ENCODE measurements around the gene PEX16. TPM values are rescaled to one million over a fixed set of nuclear protein-coding genes. Genes with fewer than 3 reads are reported as not detected.

The PEX16 gene
- total RNA-seq (10 to 100 TPM; 14.3 to 17.7 (median 15.9) TPM), polyA plus RNA-seq (16.7 TPM)
- long read RNA-seq, donor 1, transcript PEX16-202 (11 exons, 1,335 nt), result major isoform, 14 of 22 reads
- long read RNA-seq, donor 1, partial matches to known transcripts, result 0 of 22 reads
- long read RNA-seq, donor 1, other reads (novel, unspliced or antisense), result 8 of 22 reads
- long read RNA-seq, donor 2, transcript PEX16-202 (11 exons, 1,335 nt), result major isoform, 8 of 12 reads
- long read RNA-seq, donor 2, partial matches to known transcripts, result 1 of 12 reads
- long read RNA-seq, donor 2, other reads (novel, unspliced or antisense), result 3 of 12 reads
- long read RNA-seq, donor 3, transcript PEX16-202 (11 exons, 1,335 nt), result major isoform, 49 of 80 reads
- long read RNA-seq, donor 3, partial matches to known transcripts, result 4 of 80 reads
- long read RNA-seq, donor 3, other reads (novel, unspliced or antisense), result 27 of 80 reads
- long read RNA-seq, donor 4, transcript PEX16-202 (11 exons, 1,335 nt), result major isoform, 10 of 16 reads
- long read RNA-seq, donor 4, partial matches to known transcripts, result 2 of 16 reads
- long read RNA-seq, donor 4, other reads (novel, unspliced or antisense), result 3 of 16 reads

DNA sequence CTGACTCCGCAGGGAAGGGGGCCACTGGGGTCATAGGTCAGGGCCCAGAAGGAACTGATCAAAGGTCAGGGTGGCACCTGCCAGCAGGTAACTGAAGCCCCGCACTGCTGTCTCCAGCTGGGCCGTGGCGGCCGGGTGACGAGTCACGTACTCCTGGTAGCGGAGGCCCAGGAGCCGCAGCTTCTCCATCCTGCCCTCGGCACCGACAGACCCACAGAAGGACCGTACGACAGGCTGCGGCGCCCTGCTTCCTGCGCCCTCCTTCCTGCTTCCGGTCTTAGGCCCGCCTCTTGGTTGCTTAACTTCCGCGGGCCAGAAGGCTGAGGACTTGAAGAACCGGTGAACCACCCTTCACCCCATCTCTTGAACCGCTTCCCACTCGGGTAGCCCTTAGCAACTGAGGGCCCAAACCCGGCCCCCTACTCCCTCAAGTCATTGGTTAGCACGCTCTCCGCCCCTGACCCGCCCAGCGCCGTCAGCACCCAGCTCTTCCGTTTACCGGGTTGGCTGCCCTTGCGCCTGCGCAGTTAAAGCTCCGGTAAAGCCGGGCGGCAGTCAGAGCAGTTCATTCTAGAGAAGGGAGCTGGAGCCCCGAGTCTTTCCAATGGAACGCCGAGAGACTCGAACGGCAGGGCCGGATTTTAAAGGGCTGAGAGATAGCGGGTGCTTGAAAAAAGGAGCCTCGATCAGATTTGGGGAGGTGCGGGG, at the start of gene PEX16:
Gene PEX16 (minus strand): TSS at position 255 of the 708 bp plus-strand sequence. CDS start 66 bp downstream, at position 189.
- peak; percentile 99 for DNase-seq
- peak; percentile 95 to 96 for ATAC-seq
- Histone ChIP-seq H3K4me3 (ENCODE audit: low read length) (peak within 1 kb of the TSS; percentile 95), H3K27ac (ENCODE audit: low read length) (peak within 1 kb of the TSS; percentile 88), H3K9me3 (ENCODE audit: control insufficient read depth, low read length) (no peaks in the 10 kb centered on the region), H3K27me3 (ENCODE audit: control insufficient read depth, insufficient read depth) (no peaks in the 10 kb centered on the region), H3K4me1 (ENCODE audit: control insufficient read depth, insufficient read depth, low read length) (no peaks in the 10 kb centered on the region)
- intact Hi-C loops (cut with DNase I), result no loop called here
- WGBS, result under 1% methylated on average over 45 of the region's 45 CpGs

DNA sequence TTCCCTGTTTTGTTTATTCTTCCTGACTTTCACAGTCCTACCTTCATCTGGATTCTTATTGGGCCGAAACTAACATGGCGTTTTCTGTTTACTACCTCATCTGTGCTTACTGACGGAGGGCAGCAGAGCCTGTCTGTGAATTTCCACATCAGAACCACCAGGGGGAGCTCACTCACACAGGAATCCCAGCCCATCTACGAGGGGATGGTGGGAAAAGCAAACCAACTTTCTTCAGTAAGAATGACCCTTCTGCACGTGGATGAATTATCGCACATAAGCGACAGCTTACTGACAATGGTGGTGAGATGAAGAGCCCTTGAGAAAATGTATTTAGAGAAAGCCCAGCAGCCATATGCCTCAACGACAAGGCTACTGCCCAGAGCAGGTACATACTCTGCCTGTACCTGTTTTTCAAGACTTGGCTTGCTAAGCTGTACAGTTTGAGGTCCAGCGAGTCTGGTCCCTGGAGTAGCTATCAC, 47.3 kb upstream of the PEX16 start:
- intact Hi-C loops (cut with DNase I), result loop anchor here in 3 of 4 donors (5.0 to 10.0 kb wide), 2 partner anchors 42 to 340 kb away; no protein-coding TSS in a partner anchor
- Histone ChIP-seq H3K9me3 (ENCODE audit: control insufficient read depth, low read length) (no peaks in the 10 kb centered on the region), H3K4me3 (ENCODE audit: low read length) (no peak overlapping the region), H3K27ac (ENCODE audit: low read length) (no peak overlapping the region), H3K27me3 (ENCODE audit: control insufficient read depth, insufficient read depth) (no peaks in the 10 kb centered on the region), H3K4me1 (ENCODE audit: control insufficient read depth, insufficient read depth, low read length) (no peaks in the 10 kb centered on the region)
- DNase-seq, result peak; percentile 37 to 67 (median 65)
- peak; percentile 85 to 89 for ATAC-seq
- WGBS, result 19% methylated on average over 9 of the region's 9 CpGs

DNA sequence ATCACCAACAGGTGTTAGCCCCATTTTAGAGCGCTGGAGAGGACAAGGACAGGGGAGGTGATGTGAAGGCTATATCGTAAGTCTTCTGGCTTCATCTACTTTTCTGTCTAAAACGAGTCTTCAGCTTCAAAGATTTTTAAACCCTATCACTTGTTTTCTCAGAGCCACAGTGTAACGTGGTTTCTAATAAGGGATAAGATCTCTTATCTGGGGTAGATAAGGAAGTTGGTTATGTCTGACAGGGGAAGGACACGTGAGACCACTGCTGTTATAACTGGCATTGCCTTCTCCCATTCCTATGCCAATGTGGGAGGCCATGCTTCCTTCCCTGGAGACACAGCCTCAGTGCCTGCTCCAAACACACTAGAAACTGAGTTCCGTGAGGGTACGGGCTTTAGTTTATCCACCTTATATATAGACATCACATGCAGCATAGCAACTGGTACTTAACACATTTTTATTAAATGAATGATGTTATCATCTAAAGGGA, 44.1 kb upstream of the PEX16 start:
- H3K4me1 ChIP-seq (ENCODE audit: control insufficient read depth, insufficient read depth, low read length), result no peaks in the 10 kb centered on the region
- intact Hi-C loops (cut with DNase I), result loop anchor here in 2 of 4 donors (5.0 to 10.0 kb wide), 2 partner anchors 46 to 343 kb away; no protein-coding TSS in a partner anchor
- no peak overlapping the region for H3K4me3 ChIP-seq (ENCODE audit: low read length)
- DNase-seq (no peak), ATAC-seq (no peak)
- no peaks in the 10 kb centered on the region for H3K27me3 ChIP-seq (ENCODE audit: control insufficient read depth, insufficient read depth)
- H3K27ac ChIP-seq (ENCODE audit: low read length), result no peak overlapping the region
- WGBS, result 60% methylated on average over 7 of the region's 7 CpGs
- no peaks in the 10 kb centered on the region for H3K9me3 ChIP-seq (ENCODE audit: control insufficient read depth, low read length)

DNA sequence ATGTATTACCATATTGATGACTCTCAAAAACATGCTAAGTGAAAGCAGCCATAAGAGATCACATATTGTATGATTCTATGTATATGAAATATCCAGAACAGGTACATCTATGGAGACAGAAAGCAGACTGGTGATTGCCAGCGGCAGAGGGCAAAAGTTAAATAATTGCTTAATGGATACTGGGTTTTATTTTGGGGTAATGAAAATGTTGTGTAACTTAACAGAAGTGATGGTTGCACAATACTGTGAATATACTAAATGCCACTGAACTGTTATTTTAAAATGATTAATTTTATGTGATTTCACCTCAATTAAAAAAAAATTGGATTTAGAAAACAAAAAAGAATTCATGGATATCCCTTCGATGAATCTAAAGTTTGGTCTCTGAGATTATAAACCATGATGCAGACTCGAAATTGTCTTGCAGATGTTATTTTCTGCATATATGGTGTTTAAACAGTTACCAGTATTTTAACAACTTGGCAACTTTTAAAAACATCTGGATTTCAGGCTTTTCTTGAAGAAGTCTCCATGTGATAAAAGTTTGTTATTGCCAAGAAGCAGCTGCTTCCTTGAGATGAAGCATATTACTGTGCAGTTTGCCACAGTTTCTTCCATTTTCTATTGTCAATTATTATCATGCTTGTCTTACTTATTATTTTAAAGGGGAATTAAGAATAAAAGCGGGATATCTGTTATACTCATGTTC, 42.9 kb upstream of the PEX16 start:
- ATAC-seq (no peak), DNase-seq (no peak)
- Histone ChIP-seq H3K4me3 (ENCODE audit: low read length) (no peak overlapping the region), H3K27ac (ENCODE audit: low read length) (no peak overlapping the region), H3K4me1 (ENCODE audit: control insufficient read depth, insufficient read depth, low read length) (no peaks in the 10 kb centered on the region), H3K9me3 (ENCODE audit: control insufficient read depth, low read length) (no peaks in the 10 kb centered on the region), H3K27me3 (ENCODE audit: control insufficient read depth, insufficient read depth) (no peaks in the 10 kb centered on the region)
- WGBS, result 59% methylated on average over 4 of the region's 4 CpGs
- intact Hi-C loops (cut with DNase I), result loop anchor here in 2 of 4 donors (5.0 to 10.0 kb wide), 2 partner anchors 47 to 344 kb away; no protein-coding TSS in a partner anchor

DNA sequence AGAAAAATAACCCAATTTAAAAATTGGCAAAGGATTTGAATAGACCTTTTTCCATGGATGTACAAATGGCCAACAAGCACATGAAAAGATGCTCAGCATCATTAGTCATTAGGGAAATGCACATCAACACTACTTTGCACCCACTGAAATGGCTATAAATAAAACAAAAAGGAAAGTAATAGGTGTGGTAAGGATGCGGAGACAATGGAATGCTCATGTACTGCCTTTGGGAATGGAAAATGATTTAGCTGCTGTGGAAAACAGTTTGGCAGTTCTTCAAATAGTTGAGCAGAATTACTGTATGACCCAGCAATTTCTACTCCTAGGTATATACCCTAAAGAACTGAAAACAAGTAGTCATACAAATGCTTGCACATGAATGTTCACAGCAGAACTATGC, 42.2 kb upstream of the PEX16 start:
- no peak for DNase-seq
- Histone ChIP-seq H3K27ac (ENCODE audit: low read length) (no peak overlapping the region), H3K27me3 (ENCODE audit: control insufficient read depth, insufficient read depth) (no peaks in the 10 kb centered on the region), H3K4me1 (ENCODE audit: control insufficient read depth, insufficient read depth, low read length) (no peaks in the 10 kb centered on the region), H3K9me3 (ENCODE audit: control insufficient read depth, low read length) (no peaks in the 10 kb centered on the region), H3K4me3 (ENCODE audit: low read length) (no peak overlapping the region)
- 71% methylated on average over 1 of the region's 1 CpG for WGBS
- ATAC-seq, result peak in 1 of 2 donors; percentile 32
- intact Hi-C loops (cut with DNase I), result loop anchor here in 2 of 4 donors (5.0 to 10.0 kb wide), 2 partner anchors 47 to 345 kb away; no protein-coding TSS in a partner anchor

DNA sequence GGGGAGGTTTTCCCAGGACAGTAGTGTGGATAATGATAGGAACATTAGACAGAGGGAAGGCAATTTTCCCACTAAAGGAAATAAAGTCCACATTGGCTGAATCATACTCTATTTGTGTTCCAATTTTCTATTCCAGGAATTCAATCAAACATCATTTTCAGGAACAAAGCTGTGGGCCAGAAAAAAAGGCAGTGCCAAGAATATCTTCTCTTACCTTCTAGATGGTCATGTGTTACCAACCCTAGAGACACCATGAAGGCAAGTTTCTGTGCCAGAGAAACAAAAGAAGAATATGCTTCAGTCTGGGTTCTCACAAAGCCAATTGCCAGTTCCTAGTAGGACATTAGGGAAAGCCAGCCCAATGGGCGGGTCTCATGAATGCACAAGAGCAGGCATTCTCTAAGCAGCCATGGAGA, 32.3 kb upstream of the PEX16 start:
- DNase-seq (peak in 1 of 3 donors; percentile 40), ATAC-seq (no peak)
- intact Hi-C loops (cut with DNase I), result no loop called here
- Histone ChIP-seq H3K9me3 (ENCODE audit: control insufficient read depth, low read length) (no peaks in the 10 kb centered on the region), H3K27ac (ENCODE audit: low read length) (no peak overlapping the region), H3K4me1 (ENCODE audit: control insufficient read depth, insufficient read depth, low read length) (no peaks in the 10 kb centered on the region), H3K4me3 (ENCODE audit: low read length) (no peak overlapping the region), H3K27me3 (ENCODE audit: control insufficient read depth, insufficient read depth) (no peaks in the 10 kb centered on the region)
- 84% methylated on average over 1 of the region's 1 CpG for WGBS

DNA sequence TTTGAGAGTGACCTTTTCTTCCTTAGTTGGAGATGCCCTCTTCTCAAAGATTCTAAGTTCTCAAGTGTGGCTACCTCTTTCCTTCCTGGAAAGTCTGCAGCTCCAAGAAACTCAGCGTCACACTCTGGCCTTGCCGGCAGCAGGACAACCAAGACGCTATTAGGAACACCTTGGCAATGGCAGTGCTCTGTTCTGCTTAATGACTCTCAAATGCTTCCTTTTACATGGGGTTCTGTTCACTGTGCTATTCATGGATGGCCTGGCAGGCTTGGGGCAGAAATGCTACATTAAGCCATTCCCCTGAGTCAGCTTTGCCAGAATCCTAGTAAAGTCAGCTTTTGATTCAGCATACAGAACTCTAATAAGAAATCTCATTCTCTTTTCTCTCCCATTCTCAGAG, 30.7 kb upstream of the PEX16 start:
- H3K27ac ChIP-seq (ENCODE audit: low read length), result no peak overlapping the region
- no peaks in the 10 kb centered on the region for H3K4me1 ChIP-seq (ENCODE audit: control insufficient read depth, insufficient read depth, low read length)
- intact Hi-C loops (cut with DNase I), result no loop called here
- ATAC-seq, result no peak
- no peak overlapping the region for H3K4me3 ChIP-seq (ENCODE audit: low read length)
- H3K27me3 ChIP-seq (ENCODE audit: control insufficient read depth, insufficient read depth), result no peaks in the 10 kb centered on the region
- DNase-seq, result no peak
- 95% methylated on average over 3 of the region's 3 CpGs for WGBS
- H3K9me3 ChIP-seq (ENCODE audit: control insufficient read depth, low read length), result no peaks in the 10 kb centered on the region

DNA sequence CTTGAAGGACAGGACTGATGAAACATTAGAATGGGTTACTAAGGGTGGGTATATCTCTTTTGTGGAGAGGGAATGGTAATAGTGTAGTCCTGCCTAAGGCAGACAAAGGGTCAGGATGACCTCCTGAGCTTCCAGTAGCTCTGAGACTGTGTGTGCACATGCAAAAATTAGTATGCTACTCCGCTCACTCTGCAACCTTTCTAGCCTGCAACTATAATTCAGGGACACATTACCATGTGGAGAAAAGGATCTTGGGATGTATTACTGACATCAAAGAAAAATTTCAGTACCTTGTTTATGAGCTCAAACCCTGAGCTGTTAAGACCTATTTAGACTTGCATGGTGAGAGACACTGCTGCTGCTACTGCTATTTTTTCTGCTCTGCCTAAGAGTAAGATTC, 30.2 kb upstream of the PEX16 start:
- DNase-seq, result no peak
- Histone ChIP-seq H3K27me3 (ENCODE audit: control insufficient read depth, insufficient read depth) (no peaks in the 10 kb centered on the region), H3K4me3 (ENCODE audit: low read length) (no peak overlapping the region), H3K27ac (ENCODE audit: low read length) (no peak overlapping the region), H3K9me3 (ENCODE audit: control insufficient read depth, low read length) (no peaks in the 10 kb centered on the region), H3K4me1 (ENCODE audit: control insufficient read depth, insufficient read depth, low read length) (no peaks in the 10 kb centered on the region)
- ATAC-seq, result no peak
- intact Hi-C loops (cut with DNase I), result no loop called here
- 98% methylated on average over 1 of the region's 1 CpG for WGBS

DNA sequence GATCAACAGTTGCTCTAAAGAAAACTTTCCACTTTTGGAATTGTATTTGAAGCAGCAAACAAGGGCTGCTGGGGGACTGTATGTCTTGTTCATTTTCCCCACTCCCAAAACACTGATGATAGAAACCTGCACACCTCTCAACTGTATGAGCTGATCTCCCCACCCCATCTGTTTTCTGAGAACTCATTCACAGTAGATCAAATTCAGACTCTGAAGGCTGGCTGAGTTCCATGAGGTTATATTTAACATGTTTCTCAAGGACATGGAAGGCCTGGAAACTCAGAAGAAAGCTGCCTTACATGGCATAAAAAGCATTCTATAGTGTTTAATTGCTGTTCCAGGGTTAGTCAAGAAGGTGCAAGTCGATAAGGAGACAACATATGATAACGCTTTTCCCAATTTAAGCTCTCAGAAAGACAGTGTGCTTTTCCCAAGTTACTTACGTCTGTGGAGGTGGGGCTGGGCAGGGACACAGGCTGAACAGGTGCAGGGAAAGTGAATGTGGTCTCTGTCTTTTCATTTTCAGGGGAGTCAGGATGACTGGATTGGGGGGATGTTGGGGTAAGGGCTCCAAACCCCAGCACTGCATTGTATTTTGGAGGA, 27.8 kb upstream of the PEX16 start:
- Histone ChIP-seq H3K9me3 (ENCODE audit: control insufficient read depth, low read length) (no peaks in the 10 kb centered on the region), H3K27me3 (ENCODE audit: control insufficient read depth, insufficient read depth) (no peaks in the 10 kb centered on the region), H3K27ac (ENCODE audit: low read length) (no peak overlapping the region), H3K4me1 (ENCODE audit: control insufficient read depth, insufficient read depth, low read length) (no peaks in the 10 kb centered on the region), H3K4me3 (ENCODE audit: low read length) (no peak overlapping the region)
- no peak for ATAC-seq
- intact Hi-C loops (cut with DNase I), result no loop called here
- DNase-seq, result no peak
- WGBS, result 67% methylated on average over 3 of the region's 3 CpGs

DNA sequence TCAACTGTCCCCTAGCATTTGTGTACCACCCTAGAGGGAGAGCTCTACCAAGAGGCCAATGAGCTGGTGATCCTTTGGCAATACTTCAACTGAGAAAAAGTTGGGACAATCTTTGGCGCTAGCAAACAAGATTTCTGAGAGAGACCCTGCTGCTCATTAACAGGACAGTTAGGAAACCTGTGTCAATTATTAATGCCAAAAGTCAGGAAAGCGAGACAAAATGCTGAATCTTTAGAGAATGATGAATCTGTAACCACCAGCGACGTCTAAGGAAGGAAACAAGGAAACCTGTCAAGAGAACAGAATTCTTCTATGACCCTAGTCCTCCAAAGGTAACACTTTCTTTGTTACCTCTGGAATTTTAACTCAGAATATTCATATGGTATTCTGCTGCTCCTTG, 24.7 kb upstream of the PEX16 start:
- H3K4me1 ChIP-seq (ENCODE audit: control insufficient read depth, insufficient read depth, low read length), result no peaks in the 10 kb centered on the region
- DNase-seq, result no peak
- ATAC-seq, result no peak
- intact Hi-C loops (cut with DNase I), result no loop called here
- H3K9me3 ChIP-seq (ENCODE audit: control insufficient read depth, low read length), result no peaks in the 10 kb centered on the region
- H3K4me3 ChIP-seq (ENCODE audit: low read length), result no peak overlapping the region
- 95% methylated on average over 4 of the region's 4 CpGs for WGBS
- no peak overlapping the region for H3K27ac ChIP-seq (ENCODE audit: low read length)
- H3K27me3 ChIP-seq (ENCODE audit: control insufficient read depth, insufficient read depth), result no peaks in the 10 kb centered on the region

Data from right cardiac atrium (tissue), 5 donors.